ENCODE data around the gene HS3ST5.
"Not testable (repeated sequence)": the region's sequence is repeated elsewhere in the genome, so short reads cannot be mapped to it uniquely, and the experiment has no call there.

HS3ST5 gene

GRCh38 chr6:114284281-114284680, 58.5 kb downstream of the HS3ST5 start:
- H3K27ac ChIP-seq: no peak overlapping the region
- no peak overlapping the region for H3K4me3 ChIP-seq

GRCh38 chr6:114282292-114282691, 60.5 kb downstream of the HS3ST5 start:
- no peak overlapping the region for H3K27ac ChIP-seq
- no peak overlapping the region for H3K4me3 ChIP-seq

GRCh38 chr6:114281496-114281895, 61.3 kb downstream of the HS3ST5 start:
- Histone ChIP-seq H3K27ac (no peak overlapping the region), H3K4me3 (no peak overlapping the region)

- Histone ChIP-seq H3K4me3 (no peak overlapping the region), H3K27ac (no peak overlapping the region)
Observed at GRCh38 chr6:114280239-114280982, 62.4 kb downstream of the HS3ST5 start.

- H3K4me3 ChIP-seq: no peak overlapping the region
- H3K27ac ChIP-seq: no peak overlapping the region
Observed at GRCh38 chr6:114277220-114277619, 65.6 kb downstream of the HS3ST5 start.

- H3K4me3 ChIP-seq: no peak overlapping the region
Observed at GRCh38 chr6:114276783-114277182, 66.0 kb downstream of the HS3ST5 start.

GRCh38 chr6:114274836-114275235, 68.0 kb downstream of the HS3ST5 start:
- Histone ChIP-seq H3K27ac (no peak overlapping the region), H3K4me3 (no peak overlapping the region)

More at GRCh38 chr6:114276783-114277182, 66.0 kb downstream of the HS3ST5 start:
- H3K27ac ChIP-seq: no peak overlapping the region

- Histone ChIP-seq H3K27ac (no peak overlapping the region), H3K4me3 (no peak overlapping the region)
Observed at GRCh38 chr6:114272582-114272981, 70.2 kb downstream of the HS3ST5 start.

- no peak overlapping the region for H3K27ac ChIP-seq
- H3K4me3 ChIP-seq: no peak overlapping the region
Observed at GRCh38 chr6:114271405-114271804, 71.4 kb downstream of the HS3ST5 start.

GRCh38 chr6:114267897-114268296, 74.9 kb downstream of the HS3ST5 start:
- Histone ChIP-seq H3K27ac (no peak overlapping the region), H3K4me3 (no peak overlapping the region)

- Histone ChIP-seq H3K27ac (no peak overlapping the region), H3K4me3 (no peak overlapping the region)
Observed at GRCh38 chr6:114260810-114261209, 82.0 kb downstream of the HS3ST5 start.

- H3K4me3 ChIP-seq: no peak overlapping the region
- H3K27ac ChIP-seq: no peak overlapping the region
Observed at GRCh38 chr6:114258376-114258775, 84.4 kb downstream of the HS3ST5 start.

GRCh38 chr6:114253431-114253830, 89.4 kb downstream of the HS3ST5 start:
- Histone ChIP-seq H3K4me3 (no peak overlapping the region), H3K27ac (no peak overlapping the region)

GRCh38 chr6:114249522-114249921, 93.3 kb downstream of the HS3ST5 start:
- Histone ChIP-seq H3K4me3 (no peak overlapping the region), H3K27ac (no peak overlapping the region)

- no peak overlapping the region for H3K4me3 ChIP-seq
- no peak overlapping the region for H3K27ac ChIP-seq
Observed at GRCh38 chr6:114247101-114247500, 95.7 kb downstream of the HS3ST5 start.

GRCh38 chr6:114240796-114241195, 102.0 kb downstream of the HS3ST5 start:
- Histone ChIP-seq H3K4me3 (no peak overlapping the region), H3K27ac (no peak overlapping the region)

- Histone ChIP-seq H3K27ac (no peak overlapping the region), H3K4me3 (no peak overlapping the region)
Observed at GRCh38 chr6:114228675-114229074, 114.1 kb downstream of the HS3ST5 start.

- no peak overlapping the region for H3K27ac ChIP-seq
- H3K4me3 ChIP-seq: no peak overlapping the region
Observed at GRCh38 chr6:114227944-114228468, 114.8 kb downstream of the HS3ST5 start.

- Histone ChIP-seq H3K4me3 (no peak overlapping the region), H3K27ac (no peak overlapping the region)
Observed at GRCh38 chr6:114220241-114220640, 122.6 kb downstream of the HS3ST5 start.

- no peak overlapping the region for H3K27ac ChIP-seq
- no peak overlapping the region for H3K4me3 ChIP-seq
Observed at GRCh38 chr6:114218437-114219340, 124.1 kb downstream of the HS3ST5 start.

- H3K4me3 ChIP-seq, H3K27ac ChIP-seq: not testable (repeated sequence)
Observed at GRCh38 chr6:114217996-114218395, 124.8 kb downstream of the HS3ST5 start.

Data from skin epidermis (tissue), 12 donors.